ENCODE data around the gene TEP1.

GRCh38 chr14:20332431-20332787 is 80.9 kb downstream of the TEP1 start:
- TF ChIP-seq, protein P1, sequence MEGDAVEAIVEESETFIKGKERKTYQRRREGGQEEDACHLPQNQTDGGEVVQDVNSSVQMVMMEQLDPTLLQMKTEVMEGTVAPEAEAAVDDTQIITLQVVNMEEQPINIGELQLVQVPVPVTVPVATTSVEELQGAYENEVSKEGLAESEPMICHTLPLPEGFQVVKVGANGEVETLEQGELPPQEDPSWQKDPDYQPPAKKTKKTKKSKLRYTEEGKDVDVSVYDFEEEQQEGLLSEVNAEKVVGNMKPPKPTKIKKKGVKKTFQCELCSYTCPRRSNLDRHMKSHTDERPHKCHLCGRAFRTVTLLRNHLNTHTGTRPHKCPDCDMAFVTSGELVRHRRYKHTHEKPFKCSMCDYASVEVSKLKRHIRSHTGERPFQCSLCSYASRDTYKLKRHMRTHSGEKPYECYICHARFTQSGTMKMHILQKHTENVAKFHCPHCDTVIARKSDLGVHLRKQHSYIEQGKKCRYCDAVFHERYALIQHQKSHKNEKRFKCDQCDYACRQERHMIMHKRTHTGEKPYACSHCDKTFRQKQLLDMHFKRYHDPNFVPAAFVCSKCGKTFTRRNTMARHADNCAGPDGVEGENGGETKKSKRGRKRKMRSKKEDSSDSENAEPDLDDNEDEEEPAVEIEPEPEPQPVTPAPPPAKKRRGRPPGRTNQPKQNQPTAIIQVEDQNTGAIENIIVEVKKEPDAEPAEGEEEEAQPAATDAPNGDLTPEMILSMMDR (conservative IDR thresholded peaks at IDR 0.05; ENCODE audit: low read length): no peak
- TF ChIP-seq EZH2phosphoT487 (IDR thresholded peaks at IDR 0.05; ENCODE audit: borderline replicate concordance, low read depth, low read length): no peak

All from OCI-LY7 (cell line).